GM23338 (cell line): ENCODE data around the gene RAB40A. TPM values are rescaled to one million over a fixed set of nuclear protein-coding genes. Genes with fewer than 3 reads are reported as not detected.

Experiments used
- ATAC-seq: fragments of 200-7000 bp; cut with Tn5 transposase; 3 replicates; pipeline ENCODE4 v1.9.1; 2020
- DNase-seq: peaks from one replicate; pipeline ENCODE4 v3.0.0-alpha.2; 2015; ENCODE audit warnings: low spot score
- H2AFZ ChIP-seq: fragments of 200-600 bp; sonication (generic); 2 replicates; pipeline ENCODE4 v1.8.0; 2016; ENCODE audit warnings: antibody characterized with exemption, mild to moderate bottlenecking, moderate library complexity
- H3F3A ChIP-seq: fragments of 200-600 bp; sonication (generic); replicated peaks from 2 replicates; pipeline ENCODE4 v1.8.0; 2017; ENCODE audit warnings: antibody characterized with exemption, mixed run types, low read depth
- H3K27ac ChIP-seq: fragments of 200-600 bp; sonication (generic); 2 replicates; pipeline ENCODE4 v1.6.1; 2016; ENCODE audit warnings: low read depth
- H3K27me3 ChIP-seq: fragments of 200-600 bp; sonication (generic); 2 replicates; pipeline ENCODE4 v1.8.0; 2016; ENCODE audit warnings: mild to moderate bottlenecking, mixed run types, moderate library complexity; ENCODE audit not compliant: insufficient read depth
- H3K36me3 ChIP-seq: fragments of 200-600 bp; sonication (generic); 2 replicates; pipeline ENCODE4 v1.8.0; 2016; ENCODE audit warnings: mild to moderate bottlenecking; ENCODE audit not compliant: insufficient read depth
- H3K4me1 ChIP-seq: fragments of 200-600 bp; sonication (generic); 2 replicates; pipeline ENCODE4 v1.8.0; 2016; ENCODE audit warnings: mild to moderate bottlenecking, moderate library complexity; ENCODE audit not compliant: insufficient read depth
- H3K4me2 ChIP-seq: fragments of 200-600 bp; sonication (generic); 2 replicates; pipeline ENCODE4 v1.7.1; 2017; ENCODE audit warnings: mixed run types
- H3K4me3 ChIP-seq: fragments of 200-600 bp; sonication (generic); 2 replicates; pipeline ENCODE4 v1.6.1; 2016; ENCODE audit warnings: mixed run types
- H3K79me2 ChIP-seq: fragments of 200-600 bp; sonication (generic); replicated peaks from 2 replicates; pipeline ENCODE4 v1.8.0; 2017; ENCODE audit warnings: mild to moderate bottlenecking; ENCODE audit not compliant: insufficient read depth
- H3K9me2 ChIP-seq: fragments of 200-600 bp; sonication (generic); 2 replicates; pipeline ENCODE4 v1.8.0; 2017; ENCODE audit not compliant: insufficient read depth
- H4K20me1 ChIP-seq: fragments of 200-600 bp; sonication (generic); replicated peaks from 2 replicates; pipeline ENCODE4 v1.8.0; 2017; ENCODE audit warnings: mild to moderate bottlenecking; ENCODE audit not compliant: insufficient read depth
- H3K27ac Mint-ChIP-seq: 2 replicates; pipeline ENCODE4 v1.8.0; 2020; ENCODE audit warnings: inconsistent platforms, mild to moderate bottlenecking, moderate library complexity, mixed read lengths
- H3K27me3 Mint-ChIP-seq: 3 replicates; pipeline ENCODE4 v1.8.0; 2022; ENCODE audit warnings: low read depth, mild to moderate bottlenecking, moderate library complexity, mixed read lengths, inconsistent platforms; ENCODE audit not compliant: insufficient read depth, poor library complexity
- H3K36me3 Mint-ChIP-seq: 3 replicates; pipeline ENCODE4 v1.8.0; 2021; ENCODE audit warnings: low read depth, mild to moderate bottlenecking, inconsistent platforms, moderate library complexity, mixed read lengths
- H3K4me1 Mint-ChIP-seq: 3 replicates; pipeline ENCODE4 v1.8.0; 2020; ENCODE audit warnings: mild to moderate bottlenecking, inconsistent platforms, mixed read lengths
- H3K4me3 Mint-ChIP-seq: 3 replicates; pipeline ENCODE4 v1.8.0; 2021; ENCODE audit warnings: moderate library complexity, mild to moderate bottlenecking, inconsistent platforms, mixed read lengths
- H3K9me3 Mint-ChIP-seq: 3 replicates; pipeline ENCODE4 v1.8.0; 2020; ENCODE audit warnings: moderate library complexity, mild to moderate bottlenecking, inconsistent platforms, mixed read lengths
- CREB1 ChIP-seq: fragments of 250-450 bp; sonication (Bioruptor Pico); IDR thresholded peaks from 2 replicates; pipeline ENCODE4 v1.5.0; 2020; ENCODE audit warnings: low read depth, mild to moderate bottlenecking, moderate library complexity
- CTCF ChIP-seq, 2 experiments: fragments of 200-600 bp in 1 of 2; sonication (generic) in 1 of 2; conservative IDR thresholded peaks; 2 replicates each; pipeline versions ENCODE4 v1.5.1 to v1.6.1; 2016 to 2017; ENCODE audit warnings: antibody characterized with exemption in 2 of 2, low read depth in 2 of 2, mild to moderate bottlenecking in 2 of 2, moderate library complexity in 1 of 2
- EZH2 ChIP-seq: fragments of 200-600 bp; sonication (generic); IDR thresholded peaks from one replicate; pipeline ENCODE4 v1.8.0; 2017; ENCODE audit warnings: antibody characterized with exemption, mild to moderate bottlenecking, low read depth; ENCODE audit not compliant: unreplicated experiment
- EZH2phosphoT487 ChIP-seq: fragments of 200-600 bp; sonication (generic); IDR thresholded peaks from one replicate; pipeline ENCODE4 v1.8.1; 2018; ENCODE audit warnings: antibody characterized with exemption; ENCODE audit not compliant: unreplicated experiment
- JUNB ChIP-seq: IDR thresholded peaks from one replicate; pipeline ENCODE4 v1.6.1; 2016; ENCODE audit warnings: antibody characterized with exemption; ENCODE audit not compliant: unreplicated experiment
- POLR2AphosphoS5 ChIP-seq: IDR thresholded peaks from 2 replicates; pipeline ENCODE4 v1.6.1; 2016; ENCODE audit warnings: antibody characterized with exemption, low read depth
- REST ChIP-seq: IDR thresholded peaks from one replicate; pipeline ENCODE4 v1.6.1; 2018; ENCODE audit warnings: antibody characterized with exemption; ENCODE audit not compliant: unreplicated experiment
- STAT1 ChIP-seq: IDR thresholded peaks from one replicate; pipeline ENCODE4 v1.6.1; 2016; ENCODE audit warnings: antibody characterized with exemption; ENCODE audit not compliant: unreplicated experiment
- ZNF114 ChIP-seq: fragments of 250-450 bp; sonication (Bioruptor Pico); IDR thresholded peaks from 2 replicates; pipeline ENCODE4 v1.5.0; 2020; ENCODE audit warnings: mild to moderate bottlenecking, moderate library complexity
- ZNF462 ChIP-seq: fragments of 250-450 bp; sonication (Bioruptor Pico); IDR thresholded peaks from 2 replicates; pipeline ENCODE4 v1.5.0; 2020; ENCODE audit warnings: mild to moderate bottlenecking, moderate library complexity
- polyA plus RNA-seq: library from polyadenylated mRNA; unstranded; fragments of >200 nt; fragmentation: Nextera tagmentation; extraction: Ambion mirVana; gene quantifications from 2 replicates; pipeline ENCODE4 v1.2.1, GENCODE V29; 2016
- total RNA-seq: library from RNA; depleted of rRNA; stranded (reverse); fragments of >200 nt; shearing (Covaris generic); gene quantifications from 2 replicates; pipeline ENCODE4 v1.2.3, GENCODE V29; 2014

The RAB40A gene
- total and polyA plus RNA-seq, 2 experiments from 2014 or later = 2.0 TPM; not detected in 1

GRCh38 chrX:103517246-103517645 lies 2.0 kb downstream of the RAB40A start:
- DNase-seq (no peak), ATAC-seq (no peak)
- Histone ChIP-seq H3K9me2 (no peaks in the 10 kb centered on the region), H3F3A (no peaks in the 10 kb centered on the region), H3K4me2 (no peak overlapping the region), H3K4me3 (no peak overlapping the region), H3K27ac (no peak overlapping the region), H3K36me3 (no peaks in the 10 kb centered on the region), H2AFZ (no peak overlapping the region), H3K79me2 (no peaks in the 10 kb centered on the region), H4K20me1 (no peaks in the 10 kb centered on the region), H3K4me1 (no peaks in the 10 kb centered on the region), H3K27me3 (no peaks in the 10 kb centered on the region)
- no peak overlapping the region for H3K4me3 Mint-ChIP-seq
- no peaks in the 10 kb centered on the region for H3K9me3 Mint-ChIP-seq
- TF ChIP-seq CREB1 (CRISPR knock-in tag) (no peak), EZH2phosphoT487 (no peak), JUNB (no peak), POLR2AphosphoS5 (no peak), ZNF114 (CRISPR knock-in tag) (no peak), STAT1 (no peak), CTCF (conservative IDR thresholded peaks at IDR 0.05; ENCODE audit: low read depth in 2 of 2) (no peak)
- no peaks in the 10 kb centered on the region for H3K36me3 Mint-ChIP-seq
- H3K27ac Mint-ChIP-seq = no peak overlapping the region
- H3K4me1 Mint-ChIP-seq = peaks cover 3% of the 10 kb centered on the region; the same call in 1 of the 3 replicates
- no peaks in the 10 kb centered on the region for H3K27me3 Mint-ChIP-seq

GRCh38 chrX:103513476-103514108 lies 5.7 kb downstream of the RAB40A start:
- Mint-ChIP-seq H3K4me1 (peaks cover 3% of the 10 kb centered on the region; the same call in 1 of the 3 replicates), H3K27ac (no peak overlapping the region), H3K4me3 (no peak overlapping the region), H3K27me3 (peaks cover 2% of the 10 kb centered on the region), H3K9me3 (no peaks in the 10 kb centered on the region), H3K36me3 (no peaks in the 10 kb centered on the region)
- Histone ChIP-seq H3K4me3 (no peak overlapping the region), H3K27me3 (no peaks in the 10 kb centered on the region), H3K4me2 (no peak overlapping the region), H2AFZ (no peak overlapping the region), H4K20me1 (no peaks in the 10 kb centered on the region), H3K79me2 (no peaks in the 10 kb centered on the region), H3K9me2 (no peaks in the 10 kb centered on the region), H3K4me1 (no peaks in the 10 kb centered on the region), H3K36me3 (no peaks in the 10 kb centered on the region), H3F3A (no peaks in the 10 kb centered on the region), H3K27ac (no peak overlapping the region)
- ATAC-seq (no peak), DNase-seq (no peak)
- no peak for TF ChIP-seq ZNF114 (CRISPR knock-in tag)
- no peak for TF ChIP-seq EZH2
- TF ChIP-seq ZNF462 (CRISPR knock-in tag) = no peak
- no peak for TF ChIP-seq CREB1 (CRISPR knock-in tag)
- TF ChIP-seq REST = no peak
